ENCODE measurements around the gene KCNIP3.
A peak's percentile ranks its signal among the peaks of the same experiment; 100 is the strongest.

The KCNIP3 gene

DNA sequence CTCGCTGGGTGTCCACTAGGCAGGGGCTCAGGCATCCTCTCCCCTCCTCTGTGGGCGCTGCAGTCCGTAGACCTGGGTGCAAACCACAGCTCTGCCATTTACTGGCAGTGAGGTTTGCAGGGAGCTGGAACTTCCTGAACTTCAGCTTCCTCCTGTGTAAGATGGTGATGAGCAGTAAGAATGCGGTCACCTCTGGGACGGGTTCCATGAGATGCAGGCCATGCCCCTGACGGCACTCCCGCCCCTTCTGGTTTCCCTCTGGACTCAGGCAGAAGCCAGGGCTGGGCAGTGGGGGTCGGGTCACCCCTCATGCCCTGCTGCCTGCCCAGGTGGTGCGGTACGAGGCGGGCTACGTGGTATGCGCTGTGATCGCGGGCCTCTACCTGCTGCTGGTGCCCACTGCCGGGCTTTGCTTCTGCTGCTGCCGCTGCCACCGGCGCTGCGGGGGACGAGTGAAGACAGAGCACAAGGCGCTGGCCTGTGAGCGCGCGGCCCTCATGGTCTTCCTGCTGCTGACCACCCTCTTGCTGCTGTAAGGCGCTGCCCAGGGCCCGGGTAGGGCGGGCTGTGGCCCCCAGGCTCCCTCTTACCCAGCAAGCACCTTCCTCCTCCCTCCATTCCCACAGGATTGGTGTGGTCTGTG is 21.4 kb upstream of the KCNIP3 start:
- no peak for TF ChIP-seq CTCF (conservative IDR thresholded peaks at IDR 0.05; ENCODE audit: low read depth, low read length)
- no peak overlapping the region for H3K4me3 ChIP-seq (ENCODE audit: low read depth, low read length)
- no peak for DNase-seq (ENCODE audit: low read depth)

GRCh38 chr2:95276244-95276887 is 20.8 kb upstream of the KCNIP3 start:
- no peak for TF ChIP-seq CTCF (conservative IDR thresholded peaks at IDR 0.05; ENCODE audit: low read depth, low read length)
- H3K4me3 ChIP-seq (ENCODE audit: low read depth, low read length) = no peak overlapping the region
- no peak for DNase-seq (ENCODE audit: low read depth)

- no peak overlapping the region for H3K4me3 ChIP-seq (ENCODE audit: low read depth, low read length)
- DNase-seq (ENCODE audit: low read depth) = no peak
- TF ChIP-seq CTCF (conservative IDR thresholded peaks at IDR 0.05; ENCODE audit: low read depth, low read length) = no peak
These were observed 20.3 kb upstream of the KCNIP3 start for GRCh38 chr2:95276888-95277245.

- no peak for TF ChIP-seq CTCF (conservative IDR thresholded peaks at IDR 0.05; ENCODE audit: low read depth, low read length)
- H3K4me3 ChIP-seq (ENCODE audit: low read depth, low read length) = no peak overlapping the region
- no peak for DNase-seq (ENCODE audit: low read depth)
These were observed 19.8 kb upstream of the KCNIP3 start for GRCh38 chr2:95277246-95277906.

DNA sequence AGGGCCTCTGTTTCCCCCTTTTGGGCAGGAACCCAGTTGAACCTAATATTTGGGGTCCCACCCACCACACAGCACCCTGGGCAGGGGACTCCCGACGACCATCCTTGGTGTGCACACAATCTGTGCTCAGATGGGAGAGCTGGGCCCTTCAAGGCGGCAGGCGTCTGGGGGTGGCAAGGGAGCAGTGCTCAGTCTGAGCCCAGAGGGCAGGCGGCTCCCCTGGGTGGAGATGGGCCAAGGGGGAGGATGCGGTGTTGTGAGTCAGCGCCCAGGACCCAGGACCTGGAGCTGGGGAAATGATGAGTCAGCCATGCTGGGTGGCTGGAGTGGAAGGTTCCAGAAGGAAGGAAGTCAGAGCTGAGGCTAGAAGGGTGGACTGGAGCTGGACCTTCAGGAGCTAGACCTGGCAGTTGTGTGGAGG is 19.1 kb upstream of the KCNIP3 start:
- H3K4me3 ChIP-seq (ENCODE audit: low read depth, low read length) = no peak overlapping the region
- peak; percentile 30 for DNase-seq (ENCODE audit: low read depth)
- TF ChIP-seq CTCF (conservative IDR thresholded peaks at IDR 0.05; ENCODE audit: low read depth, low read length) = no peak

- no peak for DNase-seq (ENCODE audit: low read depth)
- H3K4me3 ChIP-seq (ENCODE audit: low read depth, low read length) = no peak overlapping the region
- TF ChIP-seq CTCF (conservative IDR thresholded peaks at IDR 0.05; ENCODE audit: low read depth, low read length) = no peak
These were observed 18.4 kb upstream of the KCNIP3 start for GRCh38 chr2:95278637-95279225.

Measured in choroid plexus epithelial cell (primary cell).